CD4-positive, alpha-beta T cell (primary cell): ENCODE results near the gene WDFY4. TPM values are rescaled to one million over a fixed set of nuclear protein-coding genes. Genes with fewer than 3 reads are reported as not detected.

ENCODE experiments used
- ATAC-seq: fragments of 200-7000 bp; cut with Tn5 transposase; one replicate; pipeline ENCODE4 v1.10.0; 2022; ENCODE audit warnings: mild to moderate bottlenecking; ENCODE audit not compliant: poor library complexity
- CTCF ChIA-PET: fragments of 350-600 bp; sonication (Branson Sonifier 250); formaldehyde crosslinking; loops from one replicate; lab custom pipeline; 2021; ENCODE audit warnings: antibody characterized with exemption, inconsistent platforms; lab: Charles Lee
- POLR2A ChIA-PET: fragments of 350-600 bp; sonication (Branson Sonifier 250); formaldehyde crosslinking; loops from one replicate; lab custom pipeline; 2021; ENCODE audit warnings: antibody characterized with exemption, inconsistent platforms; lab: Charles Lee
- DNase-seq, 14 experiments: peaks; one replicate each; pipeline ENCODE4 v3.0.0-alpha.2; 2013 to 2020; ENCODE audit warnings: mixed read lengths in 2 of 14
- H3K27ac ChIP-seq, 2 donors: one replicate each; pipeline versions ENCODE4 v1.5.1 to v1.7.0; 2013; ENCODE audit warnings: low read length in 2 of 2, low read depth in 1 of 2, mild to moderate bottlenecking in 1 of 2
- H3K27me3 ChIP-seq, 2 experiments: 1 replicate in 1 of 2; 2 replicates in 1 of 2; pipeline versions ENCODE4 v1.6.1 to v1.7.0; 2013; ENCODE audit warnings: low read length in 2 of 2, control low read depth in 1 of 2, mild to moderate bottlenecking in 1 of 2, moderate library complexity in 1 of 2; ENCODE audit not compliant: insufficient read depth in 2 of 2, control insufficient read depth in 1 of 2
- H3K36me3 ChIP-seq: one replicate; pipeline ENCODE4 v1.6.1; 2013; ENCODE audit warnings: low read length, control low read depth; ENCODE audit not compliant: insufficient read depth
- H3K4me1 ChIP-seq: one replicate; pipeline ENCODE4 v1.6.1; 2013; ENCODE audit warnings: low read length, control low read depth; ENCODE audit not compliant: insufficient read depth
- H3K4me3 ChIP-seq: one replicate; pipeline ENCODE4 v1.5.1; 2013; ENCODE audit warnings: mild to moderate bottlenecking, low read length, moderate library complexity
- H3K9me3 ChIP-seq, 2 experiments: 1 replicate in 1 of 2; 2 replicates in 1 of 2; pipeline versions ENCODE4 v1.6.1 to v1.7.0; 2013; ENCODE audit warnings: low read length in 2 of 2, mild to moderate bottlenecking in 2 of 2, control low read depth in 1 of 2, moderate library complexity in 1 of 2; ENCODE audit not compliant: control insufficient read depth in 1 of 2, insufficient read depth in 1 of 2
- H3K27ac Mint-ChIP-seq: one replicate; pipeline ENCODE4 v1.8.0; 2020; ENCODE audit warnings: mixed read lengths
- H3K27me3 Mint-ChIP-seq: one replicate; pipeline ENCODE4 v1.8.0; 2021; ENCODE audit warnings: mixed read lengths
- H3K36me3 Mint-ChIP-seq: one replicate; pipeline ENCODE4 v1.8.0; 2021; ENCODE audit warnings: low read depth, mixed read lengths
- H3K4me1 Mint-ChIP-seq: one replicate; pipeline ENCODE4 v1.8.0; 2021; ENCODE audit warnings: low read depth, mixed read lengths
- H3K4me3 Mint-ChIP-seq: one replicate; pipeline ENCODE4 v1.8.0; 2020; ENCODE audit warnings: mild to moderate bottlenecking, mixed read lengths
- H3K9me3 Mint-ChIP-seq: one replicate; pipeline ENCODE4 v1.8.0; 2020; ENCODE audit warnings: mixed read lengths
- CTCF ChIP-seq: fragments of 200-600 bp; IDR thresholded peaks from one replicate; pipeline ENCODE4 v1.8.0; 2022; ENCODE audit warnings: antibody characterized with exemption, mild to moderate bottlenecking
- intact Hi-C, 2 experiments: fragments of 100-400 bp; cut with DNase I in 1 of 2; cut with micrococcal nuclease in 1 of 2; formaldehyde crosslinking; loops; one replicate each; pipeline versions ENCODE4 v1.15.1 to v1.9.0; 2023 to 2025; cut with DNase I, micrococcal nuclease
- total RNA-seq, 174 experiments: library from RNA in 2 of 174; stranded (reverse) in 2 of 174; gene quantifications; one replicate each; pipeline ENCODE4 v1.2.3 and lab custom pipeline; 2021 to 2026

The WDFY4 gene
- total RNA-seq, 2 experiments from 2014 or later, result 1.3 to 2.5 TPM

- Mint-ChIP-seq H3K27me3 (peaks cover 16% of the 10 kb centered on the region), H3K27ac (no peak overlapping the region), H3K9me3 (no peaks in the 10 kb centered on the region), H3K4me1 (peaks cover 5% of the 10 kb centered on the region), H3K4me3 (no peak overlapping the region), H3K36me3 (no peaks in the 10 kb centered on the region)
- Histone ChIP-seq H3K27me3 (peaks cover 6 to 10% of the 10 kb centered on the region in 2 experiments), H3K9me3 (peaks cover 0 to 21% of the 10 kb centered on the region in 2 experiments), H3K36me3 (no peaks in the 10 kb centered on the region), H3K4me1 (peaks cover 19% of the 10 kb centered on the region), H3K4me3 (no peak overlapping the region), H3K27ac (no peak overlapping the region)
- intact Hi-C loops, result loop anchor here (2.0 to 5.0 kb wide), 4 partner anchors 352 to 860 kb away; partner anchors contain the start of gene MAPK8 (in 1 of the 2)
- DNase-seq, result no peak
- TF ChIP-seq CTCF, result no peak
- no peak for ATAC-seq
- CTCF ChIA-PET, result interaction anchor here (1.1 kb wide), 1 partner anchor 297 kb away, joined by 3 read pairs; no protein-coding TSS in a partner anchor
- POLR2A ChIA-PET, result no interaction called here
These were observed 25.8 kb upstream of the WDFY4 start for GRCh38 chr10:48658975-48659269.

DNA sequence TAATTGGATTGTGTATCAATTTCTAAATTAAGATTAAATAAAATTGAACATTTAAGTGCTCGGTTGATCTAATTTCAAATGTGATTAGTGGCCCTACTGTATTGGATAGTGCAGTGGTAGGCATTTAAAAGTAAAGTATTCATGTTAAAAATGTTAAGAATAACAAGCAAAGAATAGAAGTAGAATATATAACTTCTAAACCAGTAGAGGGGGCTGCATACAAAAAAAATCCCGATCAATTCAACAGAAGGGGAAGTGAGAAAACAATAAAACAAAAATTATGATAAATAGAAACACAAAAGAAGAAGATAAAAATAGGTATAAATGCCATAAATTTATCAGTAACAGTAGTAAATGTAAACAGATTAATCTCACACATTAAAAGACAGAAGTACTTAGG is 24.9 kb upstream of the WDFY4 start:
- Mint-ChIP-seq H3K4me3 (no peak overlapping the region), H3K27ac (no peak overlapping the region), H3K4me1 (peaks cover 5% of the 10 kb centered on the region), H3K27me3 (peaks cover 11% of the 10 kb centered on the region), H3K9me3 (no peaks in the 10 kb centered on the region), H3K36me3 (no peaks in the 10 kb centered on the region)
- CTCF ChIA-PET, result no interaction called here
- Histone ChIP-seq H3K36me3 (no peaks in the 10 kb centered on the region), H3K27me3 (peaks cover 6 to 10% of the 10 kb centered on the region in 2 experiments), H3K27ac (no peak overlapping the region), H3K9me3 (peaks cover 0 to 21% of the 10 kb centered on the region in 2 experiments), H3K4me3 (no peak overlapping the region), H3K4me1 (peaks cover 19% of the 10 kb centered on the region)
- no peak for TF ChIP-seq CTCF
- intact Hi-C loops, result loop anchor here (2.0 to 5.0 kb wide), 4 partner anchors 352 to 859 kb away; partner anchors contain the start of gene MAPK8 (in 1 of the 2)
- ATAC-seq, result no peak
- POLR2A ChIA-PET, result no interaction called here
- no peak for DNase-seq

DNA sequence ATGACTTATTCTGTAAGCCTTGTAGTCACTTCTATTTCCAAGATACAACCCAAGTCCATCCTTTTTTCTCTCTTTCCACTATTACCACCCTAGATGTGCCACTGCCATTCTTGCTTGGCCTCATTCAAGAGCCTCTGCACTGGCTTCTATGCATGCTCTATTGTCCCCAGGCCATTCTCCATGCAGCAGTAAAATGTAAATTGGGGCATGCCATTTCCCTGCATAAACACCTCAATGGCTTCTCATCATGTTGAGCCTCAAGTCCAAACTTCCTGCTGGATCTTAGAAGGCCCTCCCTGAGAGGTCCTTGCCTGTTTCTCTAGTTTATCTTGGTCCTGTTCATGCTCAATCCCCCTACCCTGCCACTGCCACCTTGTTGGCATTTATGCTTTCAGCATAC is 23.2 kb upstream of the WDFY4 start:
- Mint-ChIP-seq H3K27ac (no peak overlapping the region), H3K4me1 (peaks cover 3% of the 10 kb centered on the region), H3K36me3 (no peaks in the 10 kb centered on the region), H3K27me3 (peaks cover 9% of the 10 kb centered on the region), H3K9me3 (no peaks in the 10 kb centered on the region), H3K4me3 (no peak overlapping the region)
- Histone ChIP-seq H3K4me1 (peaks cover 6% of the 10 kb centered on the region), H3K9me3 (peaks cover 0 to 12% of the 10 kb centered on the region in 2 experiments), H3K27me3 (peaks cover 0 to 4% of the 10 kb centered on the region in 2 experiments), H3K27ac (no peak overlapping the region), H3K36me3 (no peaks in the 10 kb centered on the region), H3K4me3 (no peak overlapping the region)
- DNase-seq (no peak), ATAC-seq (no peak)
- no peak for TF ChIP-seq CTCF
- intact Hi-C loops, result no loop called here
- ChIA-PET POLR2A (no interaction called here), CTCF (no interaction called here)
